ENCODE results near the gene CUX1. TPM values are rescaled to one million over a fixed set of nuclear protein-coding genes. Genes with fewer than 3 reads are reported as not detected.
A peak's percentile ranks its signal among the peaks of the same experiment; 100 is the strongest.

Gene CUX1
- total and polyA plus RNA-seq, 2 of the 13 experiments (the other 11 are each of a cell fraction or from before 2014, with no cell fraction given), result 13.7 to 14.9 TPM

DNA sequence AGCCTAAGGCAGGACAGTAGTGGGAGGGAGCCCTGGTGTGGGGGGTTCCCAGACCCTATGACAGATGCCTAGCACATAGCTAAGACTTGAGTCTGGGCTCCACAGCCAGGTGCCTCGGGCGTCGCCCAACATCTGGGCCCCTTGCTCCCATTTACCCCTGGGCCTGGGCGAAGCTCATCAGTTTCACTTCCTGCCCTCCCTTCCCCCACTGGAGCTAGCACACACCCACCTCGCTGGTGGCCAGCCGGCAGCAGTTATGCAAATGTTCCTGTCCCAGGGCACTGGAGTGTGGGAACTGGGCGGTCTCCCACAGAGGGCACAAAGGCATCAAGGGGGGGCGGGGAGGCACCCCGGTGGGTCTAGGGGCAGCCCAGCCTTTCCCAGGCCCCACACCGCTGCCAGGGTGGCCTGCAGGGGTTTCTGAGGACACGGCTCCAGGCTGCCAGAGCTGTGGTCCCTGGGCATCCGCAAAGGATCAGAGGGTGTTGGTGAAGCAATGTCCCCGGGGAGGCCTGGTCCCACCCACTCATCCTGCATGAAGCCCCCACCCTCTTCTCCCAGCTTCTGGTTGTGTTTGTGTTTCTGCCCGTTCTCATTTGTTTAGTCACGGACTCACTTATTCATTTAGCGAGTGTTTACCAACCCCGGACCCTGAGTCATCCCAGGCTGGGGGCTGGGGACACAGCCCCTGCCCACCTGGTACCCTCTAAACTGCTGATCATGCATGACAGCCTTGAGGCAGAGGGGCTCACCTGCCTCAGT, 489.7 kb downstream of the CUX1 start (continued):
- TF ChIP-seq, protein P1, sequence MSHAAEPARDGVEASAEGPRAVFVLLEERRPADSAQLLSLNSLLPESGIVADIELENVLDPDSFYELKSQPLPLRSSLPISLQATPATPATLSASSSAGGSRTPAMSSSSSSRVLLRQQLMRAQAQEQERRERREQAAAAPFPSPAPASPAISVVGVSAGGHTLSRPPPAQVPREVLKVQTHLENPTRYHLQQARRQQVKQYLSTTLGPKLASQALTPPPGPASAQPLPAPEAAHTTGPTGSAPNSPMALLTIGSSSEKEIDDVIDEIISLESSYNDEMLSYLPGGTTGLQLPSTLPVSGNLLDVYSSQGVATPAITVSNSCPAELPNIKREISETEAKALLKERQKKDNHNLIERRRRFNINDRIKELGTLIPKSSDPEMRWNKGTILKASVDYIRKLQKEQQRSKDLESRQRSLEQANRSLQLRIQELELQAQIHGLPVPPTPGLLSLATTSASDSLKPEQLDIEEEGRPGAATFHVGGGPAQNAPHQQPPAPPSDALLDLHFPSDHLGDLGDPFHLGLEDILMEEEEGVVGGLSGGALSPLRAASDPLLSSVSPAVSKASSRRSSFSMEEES (CRISPR knock-in tag; IDR thresholded peaks at IDR 0.05), result no peak
- no peak for TF ChIP-seq ZNF276 (CRISPR knock-in tag; IDR thresholded peaks at IDR 0.05; ENCODE audit: low read depth)
- peak; percentile 96 for TF ChIP-seq HNRNPL (IDR thresholded peaks at IDR 0.05; ENCODE audit: low read depth, low read length)
- TF ChIP-seq DNMT1 (CRISPR knock-in tag; IDR thresholded peaks at IDR 0.05), result no peak
- TF ChIP-seq ZBTB14 (CRISPR knock-in tag; IDR thresholded peaks at IDR 0.05), result no peak
- no peak for TF ChIP-seq ZNF577 (CRISPR knock-in tag; IDR thresholded peaks at IDR 0.05; ENCODE audit: borderline replicate concordance, low read depth)
- TF ChIP-seq ZNF20 (CRISPR knock-in tag; IDR thresholded peaks at IDR 0.05), result no peak
- TF ChIP-seq, protein P2, sequence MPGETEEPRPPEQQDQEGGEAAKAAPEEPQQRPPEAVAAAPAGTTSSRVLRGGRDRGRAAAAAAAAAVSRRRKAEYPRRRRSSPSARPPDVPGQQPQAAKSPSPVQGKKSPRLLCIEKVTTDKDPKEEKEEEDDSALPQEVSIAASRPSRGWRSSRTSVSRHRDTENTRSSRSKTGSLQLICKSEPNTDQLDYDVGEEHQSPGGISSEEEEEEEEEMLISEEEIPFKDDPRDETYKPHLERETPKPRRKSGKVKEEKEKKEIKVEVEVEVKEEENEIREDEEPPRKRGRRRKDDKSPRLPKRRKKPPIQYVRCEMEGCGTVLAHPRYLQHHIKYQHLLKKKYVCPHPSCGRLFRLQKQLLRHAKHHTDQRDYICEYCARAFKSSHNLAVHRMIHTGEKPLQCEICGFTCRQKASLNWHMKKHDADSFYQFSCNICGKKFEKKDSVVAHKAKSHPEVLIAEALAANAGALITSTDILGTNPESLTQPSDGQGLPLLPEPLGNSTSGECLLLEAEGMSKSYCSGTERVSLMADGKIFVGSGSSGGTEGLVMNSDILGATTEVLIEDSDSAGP (CRISPR knock-in tag; IDR thresholded peaks at IDR 0.05; ENCODE audit: borderline replicate concordance), result peak; percentile 57; the same call in 1 of the 2 replicates
- TF ChIP-seq AHR (CRISPR knock-in tag; IDR thresholded peaks at IDR 0.05), result no peak
- no peak for TF ChIP-seq KDM4B (CRISPR knock-in tag; IDR thresholded peaks at IDR 0.05)
- TF ChIP-seq LCORL (IDR thresholded peaks at IDR 0.05), result no peak
- TF ChIP-seq LCORL (CRISPR knock-in tag; IDR thresholded peaks at IDR 0.05), result no peak; the same call in 1 of the 2 replicates
- no peak for TF ChIP-seq ZKSCAN5 (CRISPR knock-in tag; IDR thresholded peaks at IDR 0.05)
- TF ChIP-seq ZNF556 (CRISPR knock-in tag; IDR thresholded peaks at IDR 0.05; ENCODE audit: borderline replicate concordance), result no peak
- no peak for TF ChIP-seq ZEB1 (IDR thresholded peaks at IDR 0.05; ENCODE audit: insufficient replicate concordance, low read depth)
- peak; percentile 83; the same call in 1 of the 2 replicates for TF ChIP-seq ZNF572 (CRISPR knock-in tag; IDR thresholded peaks at IDR 0.05)
- TF ChIP-seq EZH2 (conservative IDR thresholded peaks at IDR 0.05; ENCODE audit: low read depth, low read length), result no peak
- TF ChIP-seq KDM1A (CRISPR knock-in tag; IDR thresholded peaks at IDR 0.05), result no peak
- no peak for TF ChIP-seq ZNF251 (CRISPR knock-in tag; IDR thresholded peaks at IDR 0.05)
- TF ChIP-seq, protein P3, sequence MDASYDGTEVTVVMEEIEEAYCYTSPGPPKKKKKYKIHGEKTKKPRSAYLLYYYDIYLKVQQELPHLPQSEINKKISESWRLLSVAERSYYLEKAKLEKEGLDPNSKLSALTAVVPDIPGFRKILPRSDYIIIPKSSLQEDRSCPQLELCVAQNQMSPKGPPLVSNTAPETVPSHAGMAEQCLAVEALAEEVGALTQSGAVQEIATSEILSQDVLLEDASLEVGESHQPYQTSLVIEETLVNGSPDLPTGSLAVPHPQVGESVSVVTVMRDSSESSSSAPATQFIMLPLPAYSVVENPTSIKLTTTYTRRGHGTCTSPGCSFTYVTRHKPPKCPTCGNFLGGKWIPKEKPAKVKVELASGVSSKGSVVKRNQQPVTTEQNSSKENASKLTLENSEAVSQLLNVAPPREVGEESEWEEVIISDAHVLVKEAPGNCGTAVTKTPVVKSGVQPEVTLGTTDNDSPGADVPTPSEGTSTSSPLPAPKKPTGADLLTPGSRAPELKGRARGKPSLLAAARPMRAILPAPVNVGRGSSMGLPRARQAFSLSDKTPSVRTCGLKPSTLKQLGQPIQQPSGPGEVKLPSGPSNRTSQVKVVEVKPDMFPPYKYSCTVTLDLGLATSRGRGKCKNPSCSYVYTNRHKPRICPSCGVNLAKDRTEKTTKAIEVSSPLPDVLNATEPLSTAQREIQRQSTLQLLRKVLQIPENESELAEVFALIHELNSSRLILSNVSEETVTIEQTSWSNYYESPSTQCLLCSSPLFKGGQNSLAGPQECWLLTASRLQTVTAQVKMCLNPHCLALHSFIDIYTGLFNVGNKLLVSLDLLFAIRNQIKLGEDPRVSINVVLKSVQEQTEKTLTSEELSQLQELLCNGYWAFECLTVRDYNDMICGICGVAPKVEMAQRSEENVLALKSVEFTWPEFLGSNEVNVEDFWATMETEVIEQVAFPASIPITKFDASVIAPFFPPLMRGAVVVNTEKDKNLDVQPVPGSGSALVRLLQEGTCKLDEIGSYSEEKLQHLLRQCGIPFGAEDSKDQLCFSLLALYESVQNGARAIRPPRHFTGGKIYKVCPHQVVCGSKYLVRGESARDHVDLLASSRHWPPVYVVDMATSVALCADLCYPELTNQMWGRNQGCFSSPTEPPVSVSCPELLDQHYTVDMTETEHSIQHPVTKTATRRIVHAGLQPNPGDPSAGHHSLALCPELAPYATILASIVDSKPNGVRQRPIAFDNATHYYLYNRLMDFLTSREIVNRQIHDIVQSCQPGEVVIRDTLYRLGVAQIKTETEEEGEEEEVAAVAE (CRISPR knock-in tag; IDR thresholded peaks at IDR 0.05; ENCODE audit: borderline replicate concordance), result no peak
